ENCODE data around the gene CHST11.

The CHST11 gene

DNA sequence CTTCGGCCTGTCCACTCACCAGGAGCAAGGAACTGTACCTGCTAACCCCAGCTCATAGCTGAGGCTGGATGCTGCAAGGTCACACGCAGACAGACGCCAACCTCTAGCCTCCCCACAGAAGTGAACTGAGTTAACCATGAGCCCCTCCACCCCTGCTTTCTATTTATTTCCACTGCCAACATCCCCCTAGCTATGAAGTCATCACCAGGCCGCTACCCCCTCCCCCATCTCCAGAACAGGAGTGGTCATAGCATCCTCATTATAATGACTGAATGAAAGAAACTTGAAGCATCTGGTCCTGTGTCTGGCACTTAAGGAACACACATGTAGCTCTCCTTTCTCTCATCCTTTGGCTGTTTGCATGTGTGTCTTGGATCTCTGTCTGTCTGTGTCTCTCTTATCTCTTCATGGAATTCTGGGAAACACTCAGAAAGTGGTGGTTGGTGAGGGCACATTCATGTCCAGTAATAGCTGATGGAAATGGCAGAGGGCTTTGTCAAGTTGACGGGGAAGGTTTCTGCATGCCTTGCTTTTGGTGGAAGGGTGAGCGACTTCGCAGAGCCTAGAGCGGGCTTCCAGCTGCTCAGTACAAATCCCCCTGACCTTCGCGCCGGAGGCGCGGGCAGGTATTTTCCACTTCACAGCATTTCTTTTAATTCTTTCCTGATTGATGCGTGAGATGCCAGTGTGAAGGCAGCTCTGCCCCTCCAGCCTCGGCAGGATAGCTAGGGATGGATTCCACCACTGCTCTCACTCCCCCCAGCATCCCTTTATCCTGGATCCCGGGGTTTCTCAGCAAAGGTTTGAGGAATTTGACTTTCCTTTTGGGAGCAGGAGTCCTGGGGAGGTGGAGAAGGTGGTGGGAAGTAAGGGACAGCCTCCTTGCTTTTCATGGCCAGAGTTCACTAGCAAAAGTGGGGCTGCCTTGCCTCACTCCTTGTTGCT is 198.2 kb downstream of the CHST11 start:
- no peak overlapping the region for H3K4me3 ChIP-seq (ENCODE audit: low read depth, low read length)
- TF ChIP-seq, protein P1, sequence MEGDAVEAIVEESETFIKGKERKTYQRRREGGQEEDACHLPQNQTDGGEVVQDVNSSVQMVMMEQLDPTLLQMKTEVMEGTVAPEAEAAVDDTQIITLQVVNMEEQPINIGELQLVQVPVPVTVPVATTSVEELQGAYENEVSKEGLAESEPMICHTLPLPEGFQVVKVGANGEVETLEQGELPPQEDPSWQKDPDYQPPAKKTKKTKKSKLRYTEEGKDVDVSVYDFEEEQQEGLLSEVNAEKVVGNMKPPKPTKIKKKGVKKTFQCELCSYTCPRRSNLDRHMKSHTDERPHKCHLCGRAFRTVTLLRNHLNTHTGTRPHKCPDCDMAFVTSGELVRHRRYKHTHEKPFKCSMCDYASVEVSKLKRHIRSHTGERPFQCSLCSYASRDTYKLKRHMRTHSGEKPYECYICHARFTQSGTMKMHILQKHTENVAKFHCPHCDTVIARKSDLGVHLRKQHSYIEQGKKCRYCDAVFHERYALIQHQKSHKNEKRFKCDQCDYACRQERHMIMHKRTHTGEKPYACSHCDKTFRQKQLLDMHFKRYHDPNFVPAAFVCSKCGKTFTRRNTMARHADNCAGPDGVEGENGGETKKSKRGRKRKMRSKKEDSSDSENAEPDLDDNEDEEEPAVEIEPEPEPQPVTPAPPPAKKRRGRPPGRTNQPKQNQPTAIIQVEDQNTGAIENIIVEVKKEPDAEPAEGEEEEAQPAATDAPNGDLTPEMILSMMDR (IDR thresholded peaks at IDR 0.05; ENCODE audit: low read depth, low read length), result no peak

DNA sequence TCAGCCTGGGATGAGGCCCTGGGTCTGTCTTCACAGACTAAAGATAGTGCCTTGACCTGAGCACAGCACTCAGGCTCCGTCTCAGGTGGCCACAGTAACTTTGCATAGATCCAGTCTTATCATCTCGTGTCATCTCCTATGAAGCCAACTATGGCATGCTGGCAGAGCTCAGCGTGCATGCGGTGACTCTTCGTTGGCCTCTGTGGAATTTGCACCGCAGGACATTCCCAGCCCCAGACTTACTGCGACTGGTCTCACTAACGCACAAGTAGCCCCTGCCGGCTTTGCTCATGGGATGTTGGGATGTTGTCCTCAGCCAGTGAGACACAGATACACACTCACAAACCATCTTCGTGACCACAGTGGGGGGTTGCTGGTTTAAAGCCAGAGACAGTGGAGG is 199.6 kb downstream of the CHST11 start:
- TF ChIP-seq, protein P1 (IDR thresholded peaks at IDR 0.05; ENCODE audit: low read depth, low read length), result no peak
- no peak overlapping the region for H3K4me3 ChIP-seq (ENCODE audit: low read depth, low read length)

DNA sequence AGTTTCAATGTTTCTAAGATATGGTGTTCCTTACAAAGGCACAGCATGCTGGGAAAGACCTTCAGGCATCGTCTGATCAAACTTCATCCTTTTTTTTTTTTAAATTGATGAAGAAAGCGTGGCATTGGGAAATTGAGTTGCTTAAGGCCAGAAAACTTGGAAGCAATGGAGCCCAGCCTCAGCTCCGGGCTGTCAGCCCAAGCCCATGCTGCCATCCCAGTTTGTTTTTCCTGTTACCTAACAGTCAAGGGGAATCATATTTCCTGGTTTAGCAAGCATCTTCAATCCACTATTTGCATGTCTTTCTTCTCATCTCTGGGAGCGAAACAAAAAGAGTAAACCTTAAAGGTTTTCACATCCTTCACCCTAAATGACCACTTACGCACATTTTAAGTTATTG is 200.2 kb downstream of the CHST11 start:
- H3K4me3 ChIP-seq (ENCODE audit: low read depth, low read length), result no peak overlapping the region
- TF ChIP-seq, protein P1 (IDR thresholded peaks at IDR 0.05; ENCODE audit: low read depth, low read length), result no peak

DNA sequence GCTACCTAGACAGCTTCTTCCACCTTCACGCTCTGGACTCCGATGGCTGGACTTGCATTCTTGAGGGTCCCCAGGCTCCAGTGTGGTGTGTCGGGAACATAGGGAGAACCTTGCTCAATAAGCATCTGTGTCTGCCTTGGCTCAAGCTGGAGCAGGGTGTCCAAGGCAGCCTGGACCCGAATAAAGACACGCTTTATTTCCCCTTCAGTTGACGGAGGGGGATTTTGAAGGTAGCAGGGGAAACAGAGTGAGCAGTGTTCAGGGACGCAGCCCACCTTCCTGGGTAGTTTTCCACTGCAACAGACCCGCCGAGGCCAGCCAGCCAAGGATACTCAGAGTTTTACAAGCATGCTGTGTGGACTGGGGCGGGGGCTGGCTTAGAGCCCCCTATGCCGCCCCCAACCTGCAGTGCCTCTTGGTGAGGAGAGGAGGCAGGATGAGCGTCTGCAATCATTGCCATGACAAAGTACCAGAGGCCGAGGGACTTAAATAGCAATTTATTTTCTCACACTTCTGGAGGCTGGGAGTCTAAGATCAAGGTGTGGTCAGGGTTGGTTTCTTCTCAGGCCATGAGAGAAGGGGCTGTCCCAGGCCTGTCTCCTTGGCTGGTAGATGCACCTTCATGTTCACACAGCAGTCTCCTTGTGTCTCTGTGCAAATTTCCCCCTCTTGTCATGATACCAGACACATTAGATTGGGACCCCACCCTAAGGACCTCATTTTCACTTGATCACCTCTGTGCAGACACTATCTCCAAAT is 201.2 kb downstream of the CHST11 start:
- TF ChIP-seq, protein P1 (IDR thresholded peaks at IDR 0.05; ENCODE audit: low read depth, low read length), result no peak
- H3K4me3 ChIP-seq (ENCODE audit: low read depth, low read length), result no peak overlapping the region

DNA sequence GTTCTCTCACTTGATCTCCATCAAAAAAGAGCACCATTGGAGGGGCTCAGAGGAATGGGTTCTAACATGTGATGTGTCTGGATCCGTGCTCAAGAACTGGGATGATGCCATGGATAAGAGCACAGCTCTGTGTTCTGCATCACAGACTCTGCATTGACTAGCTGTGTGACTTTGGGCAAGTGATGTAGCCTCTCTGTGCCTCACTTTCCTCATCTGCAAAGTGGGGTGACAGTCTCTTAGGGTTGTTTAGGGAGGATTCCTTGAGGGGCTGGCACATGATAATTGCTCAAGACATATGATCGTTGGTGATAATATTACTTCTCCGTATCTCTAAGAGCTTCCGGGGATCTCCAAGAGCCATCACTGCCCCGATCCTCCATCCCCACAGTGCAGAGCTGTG is 202.3 kb downstream of the CHST11 start:
- no peak overlapping the region for H3K4me3 ChIP-seq (ENCODE audit: low read depth, low read length)
- TF ChIP-seq, protein P1 (IDR thresholded peaks at IDR 0.05; ENCODE audit: low read depth, low read length), result no peak

DNA sequence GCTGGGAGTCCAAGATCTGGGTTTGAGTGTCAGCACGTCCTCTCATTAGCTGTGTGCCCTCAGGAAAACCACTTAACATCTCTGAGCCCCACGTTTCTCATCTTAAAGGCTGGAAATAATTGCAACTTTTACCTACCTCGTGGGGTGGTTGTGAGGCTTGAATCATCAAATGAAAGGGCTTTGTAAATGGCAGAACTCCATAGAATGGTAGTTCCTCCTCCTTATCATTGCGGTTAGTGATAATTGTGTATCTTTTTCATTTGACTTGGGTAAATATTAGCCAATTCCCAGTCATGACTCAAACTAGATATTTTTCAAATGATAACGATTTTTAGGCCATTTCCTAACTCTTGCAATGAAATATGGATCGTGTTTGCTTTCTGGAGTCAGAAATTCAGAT is 205.5 kb downstream of the CHST11 start:
- TF ChIP-seq, protein P1 (IDR thresholded peaks at IDR 0.05; ENCODE audit: low read depth, low read length), result no peak
- H3K4me3 ChIP-seq (ENCODE audit: low read depth, low read length), result no peak overlapping the region

DNA sequence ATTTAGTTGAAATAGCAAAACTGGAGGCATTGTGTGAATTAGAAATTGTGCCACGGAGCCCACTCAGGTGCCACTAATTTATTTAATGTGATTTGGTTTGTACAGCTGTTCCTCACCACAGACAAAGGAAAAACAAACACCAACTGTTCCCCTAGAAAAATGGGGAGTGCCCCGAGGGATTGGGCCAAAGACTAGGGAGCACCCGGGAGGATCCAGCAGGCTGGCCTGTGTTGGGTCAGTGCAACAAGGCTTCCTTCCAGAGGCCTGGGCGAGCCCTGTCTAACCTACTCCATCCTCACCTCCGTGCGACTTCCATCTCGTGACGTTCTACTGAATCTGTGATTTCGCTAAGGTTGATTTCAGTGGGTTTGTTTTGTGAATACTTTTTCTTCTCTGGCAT is 206.2 kb downstream of the CHST11 start:
- no peak overlapping the region for H3K4me3 ChIP-seq (ENCODE audit: low read depth, low read length)
- TF ChIP-seq, protein P1 (IDR thresholded peaks at IDR 0.05; ENCODE audit: low read depth, low read length), result no peak
